GM21717 (cell line): ENCODE results near the gene ASIC2.

Source experiments
- ATAC-seq: cut with Tn5 transposase; IDR thresholded peaks from one replicate; pipeline ENCODE4 v1.9.1; 2021; ENCODE audit warnings: mild to moderate bottlenecking, moderate library complexity; ENCODE audit not compliant: unreplicated experiment

Gene ASIC2

GRCh38 chr17:33080091-33080490 is 213.0 kb downstream of the ASIC2 start:
- no peak for ATAC-seq

- ATAC-seq = no peak
Observed at GRCh38 chr17:33079201-33079600, 213.9 kb downstream of the ASIC2 start.

DNA sequence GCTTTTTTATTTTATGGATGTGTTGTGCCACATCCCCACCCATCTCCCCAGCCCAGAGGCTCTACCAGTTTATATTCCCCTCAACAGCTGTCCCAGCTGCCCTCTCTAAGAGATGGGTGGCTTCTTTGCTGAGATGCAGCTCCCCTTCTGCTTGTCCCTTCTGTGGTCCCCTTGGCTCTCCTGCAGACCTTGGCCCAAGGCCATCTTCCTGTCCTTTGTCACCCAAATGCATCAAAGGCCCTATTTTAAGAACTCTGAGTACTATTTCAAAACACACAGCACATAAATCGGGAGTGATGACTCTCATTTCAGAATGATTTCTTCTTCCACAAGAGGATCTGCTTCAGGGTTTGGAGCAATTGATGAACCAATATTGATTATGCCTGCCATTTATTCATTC is 216.1 kb downstream of the ASIC2 start:
- no peak for ATAC-seq

GRCh38 chr17:33073416-33073815 is 219.7 kb downstream of the ASIC2 start:
- no peak for ATAC-seq

GRCh38 chr17:33072421-33073161 is 220.5 kb downstream of the ASIC2 start:
- no peak for ATAC-seq

DNA sequence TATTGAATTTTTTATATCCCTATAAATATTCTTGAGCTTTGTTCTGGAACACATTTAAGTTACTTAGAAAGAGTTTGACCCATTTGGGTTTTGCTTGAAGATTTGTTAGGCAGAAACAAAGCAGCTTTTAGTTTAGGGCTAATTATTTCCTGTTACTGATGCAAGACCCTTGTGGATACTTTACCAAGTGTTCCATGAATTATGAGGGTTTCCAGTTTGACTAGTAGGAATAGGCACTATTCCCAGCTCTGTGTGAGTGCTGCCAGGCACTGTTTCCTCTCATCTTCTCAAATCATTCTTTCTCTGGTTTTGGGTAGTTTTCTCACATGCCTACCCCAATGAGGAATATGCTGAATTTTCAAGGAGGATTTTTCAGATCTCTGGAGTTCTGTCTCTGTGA is 221.4 kb downstream of the ASIC2 start:
- ATAC-seq = no peak

GRCh38 chr17:33057564-33057963 is 235.5 kb downstream of the ASIC2 start:
- ATAC-seq = no peak

GRCh38 chr17:33056399-33057146 is 236.5 kb downstream of the ASIC2 start:
- no peak for ATAC-seq

DNA sequence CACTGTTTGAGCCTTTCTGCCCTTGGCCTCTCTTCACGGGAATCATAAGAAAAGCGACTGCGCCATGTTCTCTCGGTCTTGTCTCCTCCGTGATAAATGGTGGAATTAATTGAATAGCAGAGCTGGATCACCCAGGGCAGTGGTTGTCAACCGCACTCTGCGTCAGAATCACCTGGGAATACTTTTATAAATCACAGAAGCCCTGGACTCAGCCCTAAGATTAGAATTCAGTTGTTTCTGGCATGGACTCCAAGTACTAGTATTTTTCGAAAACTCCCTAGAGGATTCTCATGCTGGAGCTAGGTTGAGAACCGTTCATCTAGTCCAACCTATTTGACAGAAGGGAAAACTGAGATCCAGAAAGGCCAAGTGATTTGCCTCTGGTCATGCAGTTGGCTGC is 237.3 kb downstream of the ASIC2 start:
- ATAC-seq = no peak

DNA sequence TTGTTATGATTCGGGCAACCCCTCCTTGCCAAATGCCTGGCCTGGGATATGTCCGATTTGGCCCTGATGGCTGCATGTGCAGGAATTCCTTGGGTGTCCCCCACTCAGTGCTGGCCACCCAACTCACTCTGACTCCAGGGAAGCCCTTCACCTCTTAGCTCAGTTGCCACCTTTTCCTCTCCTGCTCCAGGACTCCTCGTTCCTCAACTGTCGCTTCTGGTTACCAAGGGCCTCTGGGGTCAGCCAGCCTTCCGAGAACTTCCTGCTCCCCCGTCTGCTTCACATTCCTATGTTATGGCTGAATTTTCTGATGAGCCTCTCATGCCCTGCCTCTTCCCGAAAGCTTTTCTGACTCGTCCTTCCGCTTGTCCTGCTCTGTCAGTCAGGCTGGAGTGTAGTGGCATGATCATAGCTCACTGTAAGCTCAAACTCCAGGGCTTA is 237.9 kb downstream of the ASIC2 start:
- ATAC-seq = no peak

GRCh38 chr17:33054412-33054811 is 238.7 kb downstream of the ASIC2 start:
- ATAC-seq = no peak

- ATAC-seq = no peak
Observed at GRCh38 chr17:33053676-33054075, 239.4 kb downstream of the ASIC2 start.

- no peak for ATAC-seq
Observed at GRCh38 chr17:33052856-33053255, 240.2 kb downstream of the ASIC2 start.

DNA sequence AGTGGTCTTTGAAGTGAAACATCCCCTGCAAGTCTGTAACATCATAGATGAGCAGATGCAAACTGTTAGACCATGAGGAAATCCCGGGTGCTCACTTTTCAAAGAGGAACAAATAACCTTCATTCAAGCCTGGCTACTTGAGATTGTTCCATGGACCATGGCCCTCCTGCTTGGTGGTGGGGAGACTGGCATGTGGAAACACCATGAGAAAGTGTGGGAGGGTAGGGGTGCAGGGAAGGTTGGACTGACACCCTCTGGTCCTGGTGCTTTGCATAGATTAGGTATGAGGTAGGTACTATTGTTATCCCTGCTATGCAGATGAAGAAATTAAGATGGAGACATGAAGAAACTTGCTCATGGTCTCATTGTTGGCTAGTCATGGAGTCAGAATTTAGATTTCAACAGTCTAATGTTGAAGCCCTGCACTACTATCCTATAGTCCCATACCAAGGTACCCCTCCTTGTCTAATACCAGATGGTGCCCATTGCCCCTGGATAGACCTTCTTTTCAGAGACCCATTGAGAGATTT is 242.4 kb downstream of the ASIC2 start:
- no peak for ATAC-seq

DNA sequence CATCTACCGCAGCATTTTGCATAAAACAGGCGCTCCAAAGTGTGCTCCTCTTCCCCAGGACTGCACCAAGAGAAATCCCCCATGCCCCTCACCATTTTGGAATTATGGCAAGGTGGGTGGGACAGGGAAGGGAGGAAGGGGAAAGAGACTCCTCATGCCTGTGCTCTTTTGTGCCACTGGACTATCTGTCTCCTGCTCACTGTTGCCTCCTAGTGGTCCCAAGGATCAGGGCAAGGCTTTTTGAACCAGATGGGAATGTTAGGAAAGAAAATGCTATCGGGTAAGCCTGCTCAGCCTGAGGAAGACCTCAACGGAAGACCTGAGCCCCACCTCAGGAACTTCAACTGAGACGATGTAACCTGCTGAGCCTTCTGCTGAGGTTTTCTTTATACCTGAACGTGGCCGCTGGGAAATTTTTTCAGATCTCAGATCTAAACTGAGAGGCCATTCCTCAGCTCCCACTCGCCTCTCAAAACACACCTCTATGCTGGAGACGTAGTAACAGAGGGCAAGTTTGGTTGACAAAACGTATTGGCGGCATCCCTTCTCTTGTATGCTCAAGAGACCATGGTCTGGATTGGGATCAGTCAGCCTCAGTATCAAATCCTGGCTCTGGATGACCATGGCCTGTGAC is 243.2 kb downstream of the ASIC2 start:
- ATAC-seq = no peak

DNA sequence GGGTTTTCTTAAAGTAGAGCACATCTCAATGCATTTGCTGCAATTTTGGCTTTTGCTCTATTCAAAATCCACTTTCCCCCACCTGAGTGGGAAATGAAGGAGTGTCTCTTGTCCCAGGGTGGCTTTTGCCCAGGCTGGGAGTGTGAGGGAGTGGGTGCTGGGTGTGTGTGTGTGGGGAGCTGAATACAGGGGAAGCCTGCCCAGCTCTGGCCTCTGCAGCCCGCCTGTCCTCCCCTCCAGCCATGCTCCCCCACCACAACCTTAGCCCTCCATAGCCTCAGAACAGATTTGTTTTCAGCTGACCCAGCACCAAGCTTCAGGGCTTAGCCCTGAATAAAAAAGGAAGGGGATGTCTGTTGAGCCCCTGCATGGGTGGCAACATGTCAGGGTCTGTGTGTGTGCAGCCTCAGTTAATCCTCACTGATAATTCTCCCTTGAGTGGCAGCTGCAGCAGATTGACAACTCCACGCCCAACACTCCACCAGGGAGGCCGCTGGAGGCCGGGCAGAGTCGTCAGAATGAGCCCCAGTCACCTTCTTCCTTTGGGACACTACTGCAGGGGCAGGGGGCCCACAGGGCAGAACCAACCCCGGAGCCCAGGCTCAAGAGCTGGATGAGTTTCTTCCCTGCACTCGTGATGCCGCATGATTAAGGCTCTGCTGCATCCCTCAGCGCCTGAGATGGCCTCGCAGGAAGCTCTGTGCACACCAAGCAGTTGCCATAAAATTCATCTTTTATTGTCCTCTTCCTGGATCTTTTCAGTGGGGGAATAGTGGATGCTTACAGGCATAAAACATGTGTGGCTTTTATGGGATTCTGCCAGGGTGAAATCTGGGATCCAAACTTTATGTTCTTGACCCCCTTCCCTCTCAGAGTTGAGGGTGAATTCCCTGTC is 246.5 kb downstream of the ASIC2 start:
- no peak for ATAC-seq

- ATAC-seq = no peak
Observed at GRCh38 chr17:33045216-33045615, 247.9 kb downstream of the ASIC2 start.

- ATAC-seq = no peak
Observed at GRCh38 chr17:33044771-33045170, 248.3 kb downstream of the ASIC2 start.

GRCh38 chr17:33040461-33040860 is 252.6 kb downstream of the ASIC2 start:
- no peak for ATAC-seq

- ATAC-seq = no peak
Observed at GRCh38 chr17:33039874-33040273, 253.2 kb downstream of the ASIC2 start.

DNA sequence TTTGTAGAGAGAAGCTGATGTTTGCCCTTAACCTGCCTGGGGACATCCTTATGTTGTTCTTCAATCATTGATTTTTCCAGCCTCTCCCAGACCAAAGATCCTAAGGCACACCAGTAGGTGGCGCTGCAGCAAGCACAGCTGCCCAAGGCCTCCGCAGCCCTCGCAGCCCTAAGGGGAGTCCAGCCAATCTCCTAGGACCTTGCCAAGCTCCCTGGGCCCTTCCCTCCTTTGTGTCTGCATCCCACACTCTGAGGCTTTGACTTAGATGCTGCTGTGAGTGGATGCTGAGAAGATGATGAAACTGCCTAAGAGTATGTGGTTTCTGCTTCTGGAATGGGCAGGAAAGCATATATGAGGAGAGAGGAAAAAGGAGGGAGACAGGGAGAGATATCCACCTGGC is 254.4 kb downstream of the ASIC2 start:
- ATAC-seq = no peak
